Mammary epithelial cell (primary cell): ENCODE measurements around the gene RGL1.

ENCODE experiments used
- EZH2 ChIP-seq: IDR thresholded peaks from 2 replicates; pipeline ENCODE4 v1.6.1; 2012; ENCODE audit warnings: low read length, inconsistent platforms, borderline replicate concordance
- TF ChIP-seq, protein P1 (sequence below), 2 donors: IDR thresholded peaks in 1 of 2; conservative IDR thresholded peaks in 1 of 2; 2 replicates each; pipeline ENCODE4 v1.5.1; 2011 to 2012; ENCODE audit warnings: inconsistent platforms in 2 of 2, low read length in 2 of 2, mild to moderate bottlenecking in 2 of 2, control low read depth in 1 of 2, low read depth in 1 of 2; ENCODE audit not compliant: insufficient read depth in 1 of 2; ENCODE audit errors: extremely low read depth in 1 of 2

DNA sequence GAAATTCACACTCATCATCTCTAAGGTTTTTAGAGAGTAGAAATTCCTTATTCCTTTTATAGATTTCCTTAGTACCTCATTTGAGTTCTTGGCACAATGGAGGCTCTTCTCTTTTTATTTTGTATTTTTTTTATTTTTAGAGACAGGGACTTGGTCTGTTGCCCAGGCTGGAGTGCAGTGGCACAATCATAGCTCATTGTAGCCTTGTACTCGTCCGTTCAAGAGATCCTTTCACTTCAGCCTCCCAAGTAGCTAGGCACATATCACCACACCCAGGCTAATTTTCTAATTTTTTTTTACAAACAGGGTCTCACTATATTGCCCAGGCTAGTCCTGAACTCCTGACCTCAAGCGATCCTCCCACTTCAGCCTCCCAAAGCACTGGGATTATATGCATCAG lies 29.6 kb downstream of the RGL1 start:
- TF ChIP-seq, protein P1, sequence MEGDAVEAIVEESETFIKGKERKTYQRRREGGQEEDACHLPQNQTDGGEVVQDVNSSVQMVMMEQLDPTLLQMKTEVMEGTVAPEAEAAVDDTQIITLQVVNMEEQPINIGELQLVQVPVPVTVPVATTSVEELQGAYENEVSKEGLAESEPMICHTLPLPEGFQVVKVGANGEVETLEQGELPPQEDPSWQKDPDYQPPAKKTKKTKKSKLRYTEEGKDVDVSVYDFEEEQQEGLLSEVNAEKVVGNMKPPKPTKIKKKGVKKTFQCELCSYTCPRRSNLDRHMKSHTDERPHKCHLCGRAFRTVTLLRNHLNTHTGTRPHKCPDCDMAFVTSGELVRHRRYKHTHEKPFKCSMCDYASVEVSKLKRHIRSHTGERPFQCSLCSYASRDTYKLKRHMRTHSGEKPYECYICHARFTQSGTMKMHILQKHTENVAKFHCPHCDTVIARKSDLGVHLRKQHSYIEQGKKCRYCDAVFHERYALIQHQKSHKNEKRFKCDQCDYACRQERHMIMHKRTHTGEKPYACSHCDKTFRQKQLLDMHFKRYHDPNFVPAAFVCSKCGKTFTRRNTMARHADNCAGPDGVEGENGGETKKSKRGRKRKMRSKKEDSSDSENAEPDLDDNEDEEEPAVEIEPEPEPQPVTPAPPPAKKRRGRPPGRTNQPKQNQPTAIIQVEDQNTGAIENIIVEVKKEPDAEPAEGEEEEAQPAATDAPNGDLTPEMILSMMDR (conservative IDR thresholded peaks at IDR 0.05 in 1 of 2, IDR thresholded peaks at IDR 0.05 in 1 of 2; ENCODE audit: extremely low read depth in 1 of 2, insufficient read depth in 1 of 2, low read depth in 1 of 2, low read length in 2 of 2): no peak
- TF ChIP-seq EZH2: no peak
